K562 (cell line): ENCODE measurements around the gene POLE2. TPM values are rescaled to one million over a fixed set of nuclear protein-coding genes. Genes with fewer than 3 reads are reported as not detected.
A peak's percentile ranks its signal among the peaks of the same experiment; 100 is the strongest.

Experiments used
- ADNP ChIP-seq: fragments of 200-800 bp; sonication (Bioruptor generic); IDR thresholded peaks from 2 replicates; pipeline ENCODE4 v1.6.1; 2016; ENCODE audit warnings: missing genetic modification characterization, missing compliant biosample characterization
- BMI1 ChIP-seq: fragments of 150-350 bp; IDR thresholded peaks from 2 replicates; pipeline ENCODE4 v1.6.1; 2014; ENCODE audit warnings: low read length
- BRF1 ChIP-seq: IDR thresholded peaks from 3 replicates; pipeline ENCODE4 v1.6.1; 2011; ENCODE audit warnings: borderline replicate concordance, mild to moderate bottlenecking; ENCODE audit not compliant: insufficient read length; ENCODE audit errors: extremely low read depth
- CTCFL ChIP-seq: IDR thresholded peaks from 2 replicates; pipeline ENCODE4 v1.6.1; 2011; ENCODE audit warnings: borderline replicate concordance, low read depth, mild to moderate bottlenecking, moderate library complexity, low read length; ENCODE audit not compliant: insufficient read depth, poor library complexity, severe bottlenecking
- DDX20 ChIP-seq: fragments of 450-650 bp; IDR thresholded peaks from 2 replicates; pipeline ENCODE4 v1.6.1; 2016; ENCODE audit warnings: missing genetic modification characterization, low read depth, mild to moderate bottlenecking, missing compliant biosample characterization, moderate library complexity
- HDAC3 ChIP-seq: fragments of 450-650 bp; IDR thresholded peaks from 2 replicates; pipeline ENCODE4 v1.6.1; 2018; ENCODE audit warnings: borderline replicate concordance, mild to moderate bottlenecking, moderate library complexity; ENCODE audit not compliant: partially characterized antibody
- KAT2B ChIP-seq: IDR thresholded peaks from one replicate; pipeline ENCODE4 v1.6.1; 2012; ENCODE audit warnings: low read depth, mild to moderate bottlenecking, control low read depth, inconsistent platforms, low read length, moderate library complexity
- KLF6 ChIP-seq: fragments of 250-450 bp; sonication (Bioruptor Pico); IDR thresholded peaks from 2 replicates; pipeline ENCODE4 v1.4.0; 2020; ENCODE audit warnings: mild to moderate bottlenecking, moderate library complexity, borderline replicate concordance
- MAX ChIP-seq: sonication (generic); formaldehyde crosslinking; IDR thresholded peaks from 2 replicates; pipeline ENCODE4 v1.9.0; 2022; ENCODE audit warnings: mild to moderate bottlenecking, missing genetic modification reagents
- MLLT1 ChIP-seq, 2 experiments: fragments of 450-650 bp; IDR thresholded peaks; 2 replicates each; pipeline ENCODE4 v1.6.1; 2016
- MYBL2 ChIP-seq, 2 experiments: fragments of 450-650 bp in 1 of 2; sonication (generic) in 1 of 2; formaldehyde crosslinking in 1 of 2; IDR thresholded peaks; 2 replicates each; pipeline versions ENCODE4 v1.6.1 to v1.8.1; 2017 to 2022; ENCODE audit warnings: borderline replicate concordance in 1 of 2, inconsistent platforms in 1 of 2, low read depth in 1 of 2, mild to moderate bottlenecking in 1 of 2, missing genetic modification reagents in 1 of 2, moderate library complexity in 1 of 2
- NFE2 ChIP-seq: IDR thresholded peaks from 2 replicates; pipeline ENCODE4 v1.6.1; 2014; ENCODE audit warnings: antibody characterized with exemption, low read depth
- NUFIP1 ChIP-seq: fragments of 450-650 bp; IDR thresholded peaks from 2 replicates; pipeline ENCODE4 v1.6.1; 2018; ENCODE audit not compliant: partially characterized antibody
- POLR2G ChIP-seq: fragments of 200-400 bp; formaldehyde crosslinking; IDR thresholded peaks from 2 replicates; pipeline ENCODE4 v1.6.1; 2017; ENCODE audit warnings: low read depth, mild to moderate bottlenecking, antibody characterized with exemption, low read length, moderate library complexity
- ZBTB12 ChIP-seq: fragments of 250-450 bp; sonication (Bioruptor Pico); IDR thresholded peaks from 2 replicates; pipeline ENCODE4 v1.4.0; 2020
- ZBTB26 ChIP-seq: fragments of 450-650 bp; formaldehyde crosslinking; IDR thresholded peaks from 2 replicates; pipeline ENCODE4 v1.4.0; 2022; ENCODE audit warnings: missing genetic modification characterization
- ZNF121 ChIP-seq: sonication (generic); formaldehyde crosslinking; conservative IDR thresholded peaks from 2 replicates; pipeline ENCODE4 v1.8.0; 2022; ENCODE audit warnings: missing genetic modification reagents
- ZNF239 ChIP-seq: fragments of 250-450 bp; sonication (Bioruptor Pico); IDR thresholded peaks from 2 replicates; pipeline ENCODE4 v1.4.0; 2020; ENCODE audit warnings: mild to moderate bottlenecking
- ZNF324 ChIP-seq: fragments of 250-450 bp; sonication (Bioruptor Pico); IDR thresholded peaks from 2 replicates; pipeline ENCODE4 v1.4.0; 2020; ENCODE audit warnings: mild to moderate bottlenecking
- ZNF707 ChIP-seq: fragments of 250-450 bp; sonication (Bioruptor Pico); conservative IDR thresholded peaks from 2 replicates; pipeline ENCODE4 v1.8.0; 2022; ENCODE audit warnings: inconsistent platforms, mild to moderate bottlenecking, moderate library complexity
- polyA plus RNA-seq, 8 experiments: library from polyadenylated mRNA; depleted of rRNA in 4 of 8; stranded (reverse) in 5 of 8; unstranded in 3 of 8; fragments of >200 nt; fragmentation: Nextera tagmentation in 2 of 8; fragmentation: Illumina TruSeq in 1 of 8; extraction: Ambion mirVana in 2 of 8; extraction: Trizol in 1 of 8; gene quantifications; 2 replicates each; pipeline versions ENCODE4 v1.2.1 to v1.2.3, GENCODE V29; 2011 to 2014; ENCODE audit warnings: inconsistent platforms in 1 of 8, missing spikeins in 1 of 8
- total RNA-seq, 7 experiments: library from RNA; depleted of rRNA in 6 of 7; stranded (reverse); fragments of >200 nt in 6 of 7; fragmentation: Illumina TruSeq in 2 of 7; extraction: Trizol in 2 of 7; gene quantifications; 2 replicates each; pipeline versions ENCODE4 v1.2.1 to v1.2.3, GENCODE V29; 2011 to 2021; ENCODE audit warnings: low replicate concordance in 1 of 7

Gene POLE2
- total and polyA plus RNA-seq, 9 of the 15 experiments (the other 6 are each of a cell fraction or from before 2014, with no cell fraction given): 30.7 to 78.4 (median 55.4) TPM

- TF ChIP-seq BRF1 (no peak), MLLT1 (IDR thresholded peaks at IDR 0.05) (peak; percentile 54 to 65; a peak in 3 of 4 replicates), MYBL2 (IDR thresholded peaks at IDR 0.05; ENCODE audit: low read depth) (no peak), MYBL2 (CRISPR knock-in tag; IDR thresholded peaks at IDR 0.05; ENCODE audit: borderline replicate concordance) (0 out of 2 replicates have a peak, but pooled peaks have one; percentile 56), HDAC3 (no peak), ADNP (tag) (no peak), ZNF239 (CRISPR knock-in tag) (no peak), NUFIP1 (no peak), POLR2G (peak; percentile 95), KAT2B (no peak), ZNF324 (CRISPR knock-in tag) (no peak), MAX (peak; percentile 71), BMI1 (no peak), ZNF707 (CRISPR knock-in tag) (no peak), KLF6 (CRISPR knock-in tag) (no peak), NFE2 (no peak), ZBTB26 (CRISPR knock-in tag) (no peak), ZNF121 (CRISPR knock-in tag) (peak; percentile 10; the same call in 1 of the 2 replicates), CTCFL (peak; percentile 83), ZBTB12 (CRISPR knock-in tag) (no peak), DDX20 (tag) (no peak)
Observed at GRCh38 chr14:49633640-49634546, 54.1 kb downstream of the POLE2 start (continued).
